Natural killer cell (primary cell): ENCODE data around the gene NOXRED1. TPM values are rescaled to one million over a fixed set of nuclear protein-coding genes. Genes with fewer than 3 reads are reported as not detected.

Source experiments
- ATAC-seq, 3 donors: fragments of 150-1000 bp in 2 of 3; fragments of 200-7000 bp in 1 of 3; cut with Tn5 transposase; 1 replicate in 1 of 3; 2 replicates in 2 of 3; pipeline ENCODE4 v1.10.0; 2021; ENCODE audit warnings: mild to moderate bottlenecking in 2 of 3, moderate library complexity in 2 of 3
- DNase-seq, 2 donors: peaks; one replicate each; pipeline versions ENCODE4 v3.0.0 to v3.0.0-alpha.2; 2013 to 2021; ENCODE audit warnings: mixed read lengths in 1 of 2
- H3K27ac ChIP-seq: one replicate; pipeline ENCODE4 v1.5.1; 2013; ENCODE audit warnings: mild to moderate bottlenecking, low read length
- H3K27me3 ChIP-seq: one replicate; pipeline ENCODE4 v1.6.1; 2013; ENCODE audit warnings: low read length; ENCODE audit not compliant: control insufficient read depth, insufficient read depth
- H3K36me3 ChIP-seq: one replicate; pipeline ENCODE4 v1.6.1; 2013; ENCODE audit warnings: low read length; ENCODE audit not compliant: control insufficient read depth, insufficient read depth
- H3K4me1 ChIP-seq: one replicate; pipeline ENCODE4 v1.6.1; 2013; ENCODE audit warnings: low read length; ENCODE audit not compliant: control insufficient read depth, insufficient read depth
- H3K4me3 ChIP-seq: one replicate; pipeline ENCODE4 v1.5.1; 2013; ENCODE audit warnings: low read length
- H3K9me3 ChIP-seq: one replicate; pipeline ENCODE4 v1.6.1; 2013; ENCODE audit warnings: low read length; ENCODE audit not compliant: control insufficient read depth, insufficient read depth
- H3K27ac Mint-ChIP-seq, 2 donors: one replicate each; pipeline ENCODE4 v1.8.0; 2022; ENCODE audit warnings: mild to moderate bottlenecking in 2 of 2, mixed read lengths in 2 of 2, moderate library complexity in 1 of 2
- H3K27me3 Mint-ChIP-seq, 2 donors: one replicate each; pipeline ENCODE4 v1.8.0; 2022; ENCODE audit warnings: low read depth in 2 of 2, mixed read lengths in 2 of 2
- H3K36me3 Mint-ChIP-seq: one replicate; pipeline ENCODE4 v1.8.0; 2022; ENCODE audit warnings: mixed read lengths
- H3K4me1 Mint-ChIP-seq, 2 donors: one replicate each; pipeline ENCODE4 v1.8.0; 2022; ENCODE audit warnings: mixed read lengths in 2 of 2
- H3K4me3 Mint-ChIP-seq: one replicate; pipeline ENCODE4 v1.8.0; 2022; ENCODE audit warnings: mild to moderate bottlenecking, moderate library complexity, mixed read lengths
- H3K9me3 Mint-ChIP-seq, 2 donors: one replicate each; pipeline ENCODE4 v1.8.0; 2022; ENCODE audit warnings: mixed read lengths in 2 of 2
- CTCF ChIP-seq: fragments of 200-600 bp; IDR thresholded peaks from one replicate; pipeline ENCODE4 v1.8.0; 2022; ENCODE audit warnings: antibody characterized with exemption
- WGBS: methylation state at CpG from one replicate; pipeline ENCODE4 v1.1.7; 2013; ENCODE audit warnings: missing lambda C conversion rate; ENCODE audit not compliant: insufficient coverage; 5-methylcytosine and 5-hydroxymethylcytosine counted together
- intact Hi-C: fragments of 100-400 bp; cut with micrococcal nuclease; formaldehyde crosslinking; loops from one replicate; pipeline ENCODE4 v1.14.2; 2022
- total RNA-seq, 4 donors: library from RNA; stranded (reverse); fragments of 120-200 nt in 1 of 4; gene quantifications; one replicate each; pipeline versions ENCODE4 v1.2.3 to v1.2.4, GENCODE V29; 2013 to 2022

Gene NOXRED1
- total RNA-seq, 3 donors from 2014 or later (not counting 1 experiment from before 2014, with no cell fraction given): 0.25 to 0.52 (median 0.40) TPM

GRCh38 chr14:77436042-77436441, 12.7 kb upstream of the NOXRED1 start:
- no peak overlapping the region for H3K4me3 Mint-ChIP-seq

GRCh38 chr14:77426396-77426795, 3.1 kb upstream of the NOXRED1 start:
- intact Hi-C loops: no loop called here
- no peaks in the 10 kb centered on the region for H3K4me1 Mint-ChIP-seq
- no peak for DNase-seq
- no peaks in the 10 kb centered on the region for H3K27me3 ChIP-seq
- H3K27ac ChIP-seq: no peak overlapping the region
- H3K36me3 ChIP-seq: peaks cover 75% of the 10 kb centered on the region
- H3K4me3 Mint-ChIP-seq: no peak overlapping the region
- H3K9me3 ChIP-seq: no peaks in the 10 kb centered on the region
- no peak overlapping the region for H3K27ac Mint-ChIP-seq
- peaks cover 59% of the 10 kb centered on the region for H3K36me3 Mint-ChIP-seq
- no peaks in the 10 kb centered on the region for H3K9me3 Mint-ChIP-seq
- no peak for TF ChIP-seq CTCF
- no peak for ATAC-seq
- 100% methylated on average over 2 of the region's 3 CpGs for WGBS
- no peaks in the 10 kb centered on the region for H3K27me3 Mint-ChIP-seq
- no peaks in the 10 kb centered on the region for H3K4me1 ChIP-seq
- H3K4me3 ChIP-seq: no peak overlapping the region

More at GRCh38 chr14:77436042-77436441, 12.7 kb upstream of the NOXRED1 start:
- intact Hi-C loops: no loop called here
- H3K27ac Mint-ChIP-seq: no peak overlapping the region
- no peak for DNase-seq
- ATAC-seq: no peak
- TF ChIP-seq CTCF: no peak
- H3K4me1 Mint-ChIP-seq: no peaks in the 10 kb centered on the region
- H3K9me3 Mint-ChIP-seq: no peaks in the 10 kb centered on the region
- Histone ChIP-seq H3K9me3 (no peaks in the 10 kb centered on the region), H3K4me3 (no peak overlapping the region), H3K4me1 (no peaks in the 10 kb centered on the region), H3K27ac (no peak overlapping the region), H3K27me3 (no peaks in the 10 kb centered on the region), H3K36me3 (peaks cover 60% of the 10 kb centered on the region)
- no peaks in the 10 kb centered on the region for H3K27me3 Mint-ChIP-seq
- WGBS: 95% methylated on average over 2 of the region's 3 CpGs
- peaks cover 29% of the 10 kb centered on the region for H3K36me3 Mint-ChIP-seq

GRCh38 chr14:77424862-77425261, 1.5 kb upstream of the NOXRED1 start:
- no peak for TF ChIP-seq CTCF
- no peak overlapping the region for H3K27ac ChIP-seq
- no peaks in the 10 kb centered on the region for H3K4me1 Mint-ChIP-seq
- no peaks in the 10 kb centered on the region for H3K4me1 ChIP-seq
- peaks cover under 1% of the 10 kb centered on the region for H3K9me3 ChIP-seq
- H3K36me3 Mint-ChIP-seq: peaks cover 58% of the 10 kb centered on the region
- ATAC-seq (no peak), DNase-seq (no peak)
- intact Hi-C loops: no loop called here
- peaks cover 68% of the 10 kb centered on the region for H3K36me3 ChIP-seq
- 96% methylated on average over 3 of the region's 3 CpGs for WGBS
- no peaks in the 10 kb centered on the region for H3K27me3 ChIP-seq
- H3K9me3 Mint-ChIP-seq: peaks cover 2 to 4% of the 10 kb centered on the region in 2 donors
- no peak overlapping the region for H3K27ac Mint-ChIP-seq
- no peak overlapping the region for H3K4me3 ChIP-seq
- no peaks in the 10 kb centered on the region for H3K27me3 Mint-ChIP-seq
- H3K4me3 Mint-ChIP-seq: no peak overlapping the region

GRCh38 chr14:77421201-77421600, 2.1 kb downstream of the NOXRED1 start:
- Mint-ChIP-seq H3K27ac (no peak overlapping the region), H3K27me3 (no peaks in the 10 kb centered on the region), H3K9me3 (peaks cover 5 to 10% of the 10 kb centered on the region in 2 donors), H3K4me1 (no peaks in the 10 kb centered on the region), H3K36me3 (peaks cover 30% of the 10 kb centered on the region), H3K4me3 (no peak overlapping the region)
- TF ChIP-seq CTCF: no peak
- no peak overlapping the region for H3K27ac ChIP-seq
- H3K36me3 ChIP-seq: peaks cover 33% of the 10 kb centered on the region
- ATAC-seq: no peak
- no CpG with 5 or more reads among the region's 2 CpGs for WGBS
- peaks cover 15% of the 10 kb centered on the region for H3K9me3 ChIP-seq
- no peaks in the 10 kb centered on the region for H3K4me1 ChIP-seq
- H3K4me3 ChIP-seq: no peak overlapping the region
- no peaks in the 10 kb centered on the region for H3K27me3 ChIP-seq
- no peak for DNase-seq
- intact Hi-C loops: no loop called here
